SK-N-SH treated with all-trans-retinoic acid at 6 μM for 48 hours (cell line): Measurements from ENCODE around the gene RETREG3.

Source experiments
- ARNTL ChIP-seq: fragments of 450-650 bp; formaldehyde crosslinking; IDR thresholded peaks from 2 replicates; pipeline ENCODE4 v1.5.0; 2020; ENCODE audit warnings: low read depth, mild to moderate bottlenecking, moderate library complexity, borderline replicate concordance
- BACH2 ChIP-seq: fragments of 250-450 bp; sonication (Bioruptor Pico); IDR thresholded peaks from 2 replicates; pipeline ENCODE4 v1.9.0; 2021; ENCODE audit warnings: mild to moderate bottlenecking, borderline replicate concordance
- CREB5 ChIP-seq: fragments of 250-450 bp; sonication (Bioruptor Pico); IDR thresholded peaks from 2 replicates; pipeline ENCODE4 v1.5.1; 2020; ENCODE audit warnings: low read depth, mild to moderate bottlenecking, moderate library complexity
- CSDC2 ChIP-seq: fragments of 250-450 bp; sonication (Bioruptor Pico); IDR thresholded peaks from 2 replicates; pipeline ENCODE4 v1.5.0; 2020; ENCODE audit warnings: mild to moderate bottlenecking, moderate library complexity
- CSRNP3 ChIP-seq: fragments of 250-450 bp; sonication (Bioruptor Pico); IDR thresholded peaks from 2 replicates; pipeline ENCODE4 v1.5.1; 2021; ENCODE audit warnings: mild to moderate bottlenecking, moderate library complexity
- GLIS3 ChIP-seq: fragments of 250-450 bp; sonication (Bioruptor Pico); IDR thresholded peaks from 2 replicates; pipeline ENCODE4 v1.5.0; 2020; ENCODE audit warnings: mild to moderate bottlenecking, moderate library complexity
- ISL1 ChIP-seq: fragments of 250-450 bp; sonication (Bioruptor Pico); IDR thresholded peaks from 2 replicates; pipeline ENCODE4 v2.1.2; 2022; ENCODE audit warnings: mild to moderate bottlenecking, moderate library complexity
- PATZ1 ChIP-seq: fragments of 250-450 bp; sonication (Bioruptor Pico); IDR thresholded peaks from 2 replicates; pipeline ENCODE4 v1.8.0; 2020; ENCODE audit warnings: mild to moderate bottlenecking, moderate library complexity, borderline replicate concordance
- POU6F1 ChIP-seq: fragments of 250-450 bp; sonication (Bioruptor Pico); IDR thresholded peaks from 2 replicates; pipeline ENCODE4 v1.8.0; 2021; ENCODE audit warnings: low read depth, mild to moderate bottlenecking, moderate library complexity, borderline replicate concordance
- PPARA ChIP-seq: fragments of 250-450 bp; sonication (Bioruptor Pico); IDR thresholded peaks from 2 replicates; pipeline ENCODE4 v1.5.0; 2020; ENCODE audit warnings: mild to moderate bottlenecking, borderline replicate concordance
- SNAI2 ChIP-seq: fragments of 250-450 bp; sonication (Bioruptor Pico); IDR thresholded peaks from 2 replicates; pipeline ENCODE4 v1.5.0; 2020; ENCODE audit warnings: mild to moderate bottlenecking, moderate library complexity
- TSHZ2 ChIP-seq: fragments of 250-450 bp; sonication (Bioruptor Pico); IDR thresholded peaks from 2 replicates; pipeline ENCODE4 v1.5.0; 2020; ENCODE audit warnings: mild to moderate bottlenecking, moderate library complexity
- ZC3H10 ChIP-seq: fragments of 250-450 bp; sonication (Bioruptor Pico); IDR thresholded peaks from 2 replicates; pipeline ENCODE4 v1.5.1; 2021; ENCODE audit warnings: mild to moderate bottlenecking, moderate library complexity
- ZFP3 ChIP-seq: fragments of 250-450 bp; sonication (Bioruptor Pico); IDR thresholded peaks from 2 replicates; pipeline ENCODE4 v1.5.0; 2020; ENCODE audit warnings: mild to moderate bottlenecking, moderate library complexity

GRCh38 chr17:42585353-42585752, 23.8 kb downstream of the RETREG3 start:
- TF ChIP-seq CSDC2 (CRISPR knock-in tag): no peak
- no peak for TF ChIP-seq BACH2 (CRISPR knock-in tag)
- no peak for TF ChIP-seq CREB5
- no peak for TF ChIP-seq PATZ1 (CRISPR knock-in tag)
- no peak for TF ChIP-seq ARNTL (CRISPR knock-in tag)
- no peak for TF ChIP-seq POU6F1 (CRISPR knock-in tag)
- TF ChIP-seq ZFP3 (CRISPR knock-in tag): no peak
- TF ChIP-seq PPARA (CRISPR knock-in tag): no peak
- no peak for TF ChIP-seq CSRNP3 (CRISPR knock-in tag)
- no peak for TF ChIP-seq GLIS3 (CRISPR knock-in tag)
- no peak for TF ChIP-seq SNAI2 (CRISPR knock-in tag)
- no peak for TF ChIP-seq ISL1 (CRISPR knock-in tag)
- TF ChIP-seq TSHZ2: no peak
- TF ChIP-seq ZC3H10 (CRISPR knock-in tag): no peak
